Kidney tubule cell (primary cell): ENCODE results near the gene SLIT3.
A peak's percentile ranks its signal among the peaks of the same experiment; 100 is the strongest.

ENCODE experiments used
- DNase-seq: peaks from one replicate; pipeline ENCODE4 v3.0.0-alpha.2; 2018; ENCODE audit warnings: low spot score

SLIT3 gene

DNA sequence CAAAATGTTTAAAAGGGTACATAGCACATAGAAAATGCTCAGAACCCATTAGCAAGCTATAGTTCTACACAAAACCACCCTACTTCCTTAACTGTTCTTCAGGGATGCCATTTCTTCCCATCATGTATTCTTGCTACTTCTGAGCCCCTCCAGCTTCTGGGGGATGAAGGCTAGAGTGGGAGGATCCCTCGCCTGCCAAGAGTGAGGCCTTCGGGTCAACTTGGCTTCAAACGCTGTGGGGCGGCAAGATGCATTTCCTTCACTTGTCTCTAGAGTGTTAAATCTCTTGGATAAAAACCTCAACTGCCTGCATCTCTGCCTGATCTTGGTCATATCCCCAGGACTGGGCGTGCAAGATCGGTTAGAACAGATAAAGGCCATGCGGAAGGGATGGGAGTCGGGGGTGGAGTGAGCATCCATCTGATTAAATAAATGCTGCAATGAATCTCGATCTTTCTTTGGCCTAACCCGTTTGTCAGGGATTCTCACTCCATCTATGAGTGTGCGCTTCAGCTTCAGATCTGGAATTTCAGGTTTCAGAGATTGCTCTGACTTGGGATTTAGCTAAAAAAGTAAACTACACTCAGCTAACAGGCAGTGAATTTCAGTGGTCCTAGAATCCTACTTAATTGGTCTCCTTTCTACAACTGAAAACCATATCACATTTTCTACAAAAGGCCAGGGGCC lies 603.8 kb downstream of the SLIT3 start:
- DNase-seq: no peak

DNA sequence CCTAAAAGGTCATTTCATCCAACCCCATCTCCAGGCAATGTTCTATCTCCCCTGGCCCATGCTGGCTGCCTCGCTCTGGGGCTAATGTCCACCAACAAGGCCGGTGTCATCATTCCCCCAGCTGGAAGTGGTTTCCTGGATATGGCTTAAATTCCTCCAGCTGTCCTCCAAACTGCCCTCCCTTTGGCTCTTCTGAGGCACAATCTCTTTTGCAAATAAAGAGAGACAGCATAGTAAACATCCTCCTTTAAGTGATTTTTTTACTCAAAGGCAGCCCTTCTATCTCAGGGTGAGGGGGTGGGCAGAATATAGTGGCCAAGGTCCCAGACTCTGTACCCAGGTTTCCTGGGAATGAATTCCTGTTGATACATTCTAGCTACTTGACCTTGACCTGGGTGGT lies 604.3 kb downstream of the SLIT3 start:
- DNase-seq: no peak

DNA sequence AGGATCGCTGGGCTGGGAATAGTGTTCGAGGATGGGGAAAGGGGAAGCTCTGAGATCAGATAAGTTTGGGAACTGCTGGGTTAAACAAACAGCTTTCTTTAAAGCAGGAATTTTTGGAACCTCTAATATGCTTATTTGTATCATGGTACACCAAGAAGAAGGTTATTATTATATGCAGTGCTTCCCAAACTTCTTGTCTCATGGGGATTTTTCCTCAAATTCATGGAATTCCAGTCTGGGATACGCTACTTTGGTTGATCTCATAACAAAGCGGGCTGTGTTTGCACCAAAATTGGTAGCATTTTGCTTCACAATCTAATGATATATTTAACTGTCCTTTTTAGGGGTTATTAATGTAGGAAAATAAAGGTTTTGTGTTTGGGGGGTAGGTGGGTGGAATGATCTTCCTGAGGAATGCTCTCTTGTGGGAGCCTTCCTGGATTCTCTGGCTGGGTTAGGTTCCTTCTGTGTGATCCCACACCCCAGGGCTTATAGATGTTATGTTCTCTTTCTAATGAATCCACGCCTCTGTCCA lies 605.6 kb downstream of the SLIT3 start:
- no peak for DNase-seq

DNA sequence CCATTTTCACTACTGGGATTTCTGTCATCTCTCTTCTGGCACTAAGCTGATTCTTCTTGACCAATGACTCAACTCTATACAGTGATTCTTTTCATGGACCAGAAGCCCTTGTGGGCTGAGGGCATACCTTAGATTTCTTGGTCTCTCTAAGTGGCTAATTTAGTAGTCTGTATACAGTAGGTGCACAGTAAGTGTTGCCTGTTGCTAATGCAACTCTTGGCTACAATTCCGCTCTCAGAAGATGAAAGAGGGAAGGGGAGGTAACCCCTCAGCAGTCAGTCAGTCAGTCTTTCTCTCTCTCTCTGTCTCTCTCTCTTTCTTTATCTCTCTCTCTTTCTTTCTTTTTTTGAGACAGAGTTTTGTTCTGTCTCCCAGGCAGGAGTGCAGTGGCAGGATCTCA lies 606.6 kb downstream of the SLIT3 start:
- no peak for DNase-seq

DNA sequence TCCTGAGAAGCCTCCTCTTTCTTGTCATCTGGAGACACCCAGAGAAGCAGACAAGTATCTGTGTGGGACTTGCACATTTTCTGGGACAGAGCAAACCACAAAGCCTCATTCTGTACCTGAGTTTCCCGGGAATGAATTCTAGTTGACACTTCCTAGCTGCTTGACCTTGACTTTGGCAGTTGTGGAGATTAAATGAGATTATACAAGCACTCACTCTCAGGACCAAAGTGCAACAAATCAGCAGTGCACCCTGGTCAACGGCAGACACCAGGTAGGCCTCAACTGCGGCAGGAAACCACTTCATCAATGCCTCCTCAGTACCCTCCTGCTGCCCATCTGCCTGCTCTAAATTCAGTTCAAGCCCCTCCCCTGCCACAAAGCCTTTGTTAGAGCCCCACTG lies 607.1 kb downstream of the SLIT3 start:
- DNase-seq: no peak

DNA sequence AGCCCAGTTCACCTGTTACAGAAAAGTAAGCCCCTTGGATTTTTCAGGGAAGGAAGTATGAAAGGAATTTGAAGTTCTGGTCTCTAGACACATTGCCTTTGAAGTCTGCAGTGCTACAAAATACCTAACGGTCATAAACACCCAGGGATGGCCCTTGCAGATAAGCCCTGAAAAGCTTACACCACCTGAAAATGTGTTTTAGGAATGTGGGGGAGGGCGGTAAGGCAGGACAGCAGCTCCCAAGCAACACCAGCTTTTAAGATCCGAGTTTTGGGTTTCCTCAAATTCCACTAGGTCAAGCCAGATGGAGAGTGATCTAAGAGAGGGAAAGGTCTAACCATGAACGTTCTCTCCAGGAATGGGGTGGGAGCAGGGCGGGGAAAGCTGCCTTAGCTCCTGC lies 607.6 kb downstream of the SLIT3 start:
- DNase-seq: no peak

DNA sequence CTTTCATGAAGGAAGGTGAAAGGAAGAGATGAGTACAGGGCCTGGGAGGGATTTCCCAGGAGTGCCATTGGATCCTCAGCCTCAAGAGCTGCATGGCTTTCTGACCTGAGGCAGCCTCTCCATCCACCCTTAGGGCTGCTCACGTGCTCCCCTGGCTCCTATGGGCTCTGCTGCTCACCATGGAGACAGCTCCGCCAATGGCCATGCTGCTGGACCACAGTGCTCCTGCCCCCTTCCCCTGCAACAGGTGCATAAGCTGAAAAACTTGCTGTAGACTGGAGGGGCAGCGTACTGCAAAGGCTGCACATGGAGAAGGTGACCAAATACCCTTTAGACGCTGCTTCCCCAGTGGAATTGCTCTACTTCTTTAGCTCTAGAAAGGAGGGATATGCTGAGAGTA lies 609.0 kb downstream of the SLIT3 start:
- no peak for DNase-seq

DNA sequence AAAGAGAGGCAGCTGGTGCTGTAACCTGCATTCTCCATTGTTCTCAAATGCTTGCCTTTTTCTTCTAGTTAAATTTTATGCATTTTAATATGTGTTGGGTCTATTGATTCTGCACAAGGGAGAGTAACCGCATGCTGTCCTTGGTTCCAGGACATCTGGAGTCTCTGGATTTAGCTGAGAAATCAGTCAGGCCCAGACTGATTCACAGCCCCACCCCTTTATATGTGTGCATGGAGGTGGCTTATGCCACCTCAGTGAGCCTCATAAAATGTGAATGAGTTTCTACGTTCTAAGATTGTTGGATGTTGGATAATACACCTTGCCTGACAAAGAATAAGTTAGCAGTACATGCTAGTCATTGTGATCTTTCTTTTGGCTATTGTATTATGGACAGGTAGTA lies 611.7 kb downstream of the SLIT3 start:
- DNase-seq: no peak

DNA sequence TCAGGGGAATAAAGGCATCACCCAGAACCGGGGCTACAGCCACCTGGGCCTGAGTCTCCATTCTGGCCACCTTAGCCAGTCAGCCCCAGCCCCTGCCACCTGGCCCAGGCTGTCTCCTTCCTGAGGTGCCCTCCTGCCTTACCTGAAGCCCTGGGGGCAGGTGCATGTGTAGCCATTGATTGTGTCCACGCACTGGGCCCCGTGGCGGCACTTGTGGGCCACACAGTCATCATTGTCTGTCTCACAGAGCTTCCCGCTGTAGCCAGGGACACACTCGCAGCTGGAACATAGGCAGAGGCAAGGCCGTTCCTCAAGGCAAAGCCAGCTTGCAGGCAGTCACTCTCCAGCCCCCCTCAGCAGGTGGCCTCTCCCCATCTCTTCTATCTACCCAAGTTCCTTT lies 614.1 kb downstream of the SLIT3 start:
- DNase-seq: no peak

DNA sequence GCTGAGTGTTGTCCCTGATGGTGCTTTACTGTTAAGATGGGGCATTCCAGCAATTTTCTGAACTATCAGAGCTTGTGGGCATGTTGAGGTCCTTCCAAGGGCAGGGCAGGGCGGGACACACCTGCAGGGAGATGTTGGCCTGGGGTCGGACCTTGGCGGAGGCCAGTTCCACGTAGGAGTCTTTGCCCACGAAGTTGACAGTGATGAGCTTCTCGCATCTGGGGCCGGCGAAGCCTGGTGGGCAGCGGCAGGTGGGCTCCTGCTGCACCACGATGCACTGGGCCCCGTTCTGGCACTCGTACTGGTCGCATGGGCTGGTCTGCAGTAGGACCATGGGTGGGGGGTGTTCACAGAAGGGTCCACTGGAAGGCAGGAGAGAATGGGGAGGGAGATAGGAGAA lies 615.4 kb downstream of the SLIT3 start:
- DNase-seq: no peak

DNA sequence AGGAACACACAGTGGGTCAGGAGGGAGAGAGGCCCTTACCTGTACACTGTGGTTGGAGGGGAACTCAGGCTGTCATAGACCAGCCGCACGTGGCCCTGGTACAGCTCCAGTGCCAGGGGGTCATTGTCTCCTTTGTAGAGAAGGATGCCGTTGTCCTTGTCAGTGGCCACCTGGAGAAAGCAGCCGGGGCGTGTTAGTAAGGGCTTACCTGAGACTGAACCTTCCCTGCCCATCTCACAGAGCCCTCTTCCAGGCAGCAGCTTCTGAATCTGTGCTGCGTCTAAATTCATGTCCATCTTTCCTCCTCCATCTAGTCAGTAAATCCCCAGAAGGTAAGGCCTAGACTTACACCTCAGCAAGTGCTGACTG lies 617.0 kb downstream of the SLIT3 start:
- no peak for DNase-seq

DNA sequence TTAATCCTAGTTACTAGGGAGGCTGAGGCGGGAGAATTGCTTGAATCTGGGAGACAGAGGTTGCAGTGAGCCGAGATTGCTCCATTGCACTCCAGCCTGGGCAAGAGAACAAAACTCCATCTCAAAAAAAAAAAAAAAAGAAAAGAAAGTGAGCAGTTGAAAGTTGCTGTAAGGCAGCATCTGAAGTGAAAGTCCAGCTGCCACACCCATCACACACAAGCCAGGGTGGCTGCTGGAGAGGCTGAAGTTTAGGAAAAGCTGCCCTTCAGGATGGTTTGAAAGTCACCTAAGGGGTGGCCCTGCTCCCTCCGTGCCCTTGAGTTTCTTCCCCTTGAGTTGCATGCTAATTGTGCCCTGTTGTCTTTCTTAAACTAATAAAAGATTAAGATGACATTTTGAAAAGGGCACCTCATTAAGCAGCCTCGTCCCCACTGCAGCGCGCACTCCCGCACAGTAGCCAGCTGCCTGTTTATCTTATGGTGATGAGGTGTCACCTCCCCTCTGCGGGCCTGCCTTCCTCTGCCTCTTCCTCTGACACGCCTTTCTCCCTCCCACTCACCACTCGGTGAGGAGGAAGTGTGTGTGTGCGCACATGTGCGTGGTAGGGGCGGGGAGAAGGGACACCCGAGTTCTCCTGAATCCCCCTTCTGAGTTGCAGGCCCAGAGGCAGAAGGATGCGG lies 617.6 kb downstream of the SLIT3 start:
- DNase-seq: no peak

DNA sequence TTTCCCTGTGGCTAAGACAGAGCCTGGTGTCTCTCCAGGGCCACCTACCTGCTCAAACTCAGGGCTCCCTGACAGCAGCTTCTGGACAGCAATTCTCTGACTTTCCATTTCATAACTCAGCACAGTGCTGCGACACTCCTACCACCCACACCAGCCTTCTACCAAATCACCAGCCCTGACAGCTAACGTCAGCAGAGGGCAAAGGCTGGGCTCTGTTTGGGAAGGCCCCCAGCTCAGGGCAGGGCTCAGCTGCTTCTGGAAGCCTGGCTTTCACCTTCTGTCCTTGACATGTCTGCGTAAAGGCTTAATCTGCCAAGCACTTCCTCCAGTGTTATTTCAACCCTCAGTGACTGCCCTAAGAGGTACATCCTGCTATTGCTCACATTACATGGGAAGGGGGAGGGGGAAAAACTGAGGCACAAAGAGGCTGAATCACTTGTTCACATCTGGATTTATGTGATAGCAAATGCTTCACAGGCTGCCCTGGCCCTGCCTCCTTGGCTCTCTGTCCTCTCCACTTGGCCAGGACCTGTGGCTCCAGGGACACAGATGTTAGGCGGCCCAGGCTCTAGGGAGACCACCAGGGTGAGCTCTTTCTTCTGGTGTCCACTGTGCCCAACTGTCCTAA lies 619.3 kb downstream of the SLIT3 start:
- DNase-seq: peak; percentile 57

DNA sequence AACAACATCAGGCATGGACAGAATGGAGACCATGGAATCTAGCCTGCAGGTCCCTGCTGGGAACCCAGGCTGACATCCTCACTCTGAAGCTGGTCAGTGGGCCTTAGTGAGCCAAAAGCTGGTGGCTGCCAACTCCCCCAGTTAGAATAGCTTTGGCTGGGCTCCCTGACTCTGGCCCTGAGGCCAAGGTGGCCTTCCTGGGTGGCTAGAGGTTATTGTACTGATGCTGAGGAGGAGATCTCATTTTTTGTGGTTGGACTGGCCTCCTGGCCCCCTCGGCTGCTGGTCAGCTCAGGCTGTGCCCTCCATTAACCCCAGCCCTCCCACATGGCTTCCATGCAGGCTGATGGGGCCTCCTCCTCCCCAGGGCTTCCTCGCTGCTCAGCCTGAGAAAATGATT lies 620.5 kb downstream of the SLIT3 start:
- DNase-seq: no peak

DNA sequence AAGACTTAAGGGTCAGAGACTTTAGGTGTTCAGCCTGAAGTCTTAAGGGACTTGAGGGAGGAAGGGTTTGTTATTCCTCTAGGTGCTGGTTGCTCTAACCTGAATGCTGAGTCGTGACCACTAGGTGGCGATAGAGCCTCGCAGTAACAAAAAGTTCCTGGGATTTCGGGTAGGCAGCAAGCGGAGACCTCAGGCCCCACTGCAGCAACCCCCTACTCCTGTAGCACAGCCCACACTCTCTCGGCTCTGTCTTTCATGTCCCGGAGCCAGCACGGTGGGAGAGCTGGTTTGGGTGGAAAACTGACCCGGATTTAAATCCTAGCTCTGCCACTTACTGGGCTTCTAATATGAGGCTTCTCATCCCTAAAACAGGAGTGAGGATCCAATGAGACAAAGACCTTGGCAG lies 621.4 kb downstream of the SLIT3 start:
- DNase-seq: peak; percentile 71

DNA sequence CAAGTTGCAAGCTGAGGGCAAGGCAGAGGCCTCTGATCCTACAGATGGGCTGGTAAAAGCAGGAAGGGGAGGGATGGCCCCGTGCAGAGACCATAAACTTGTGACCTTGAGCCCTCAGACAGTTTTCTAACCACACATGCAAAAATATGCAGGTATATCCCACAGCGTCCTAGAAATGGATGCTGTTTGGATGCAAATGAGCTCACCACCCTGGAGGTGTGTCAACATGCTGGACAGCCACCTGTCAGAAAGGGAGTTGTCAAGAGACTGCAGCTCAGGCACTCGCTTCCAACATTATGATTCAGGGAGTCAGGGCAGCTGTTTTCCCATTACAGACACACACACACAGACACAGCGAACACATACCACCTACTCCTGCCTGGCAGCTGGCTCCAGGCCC lies 624.4 kb downstream of the SLIT3 start:
- no peak for DNase-seq

DNA sequence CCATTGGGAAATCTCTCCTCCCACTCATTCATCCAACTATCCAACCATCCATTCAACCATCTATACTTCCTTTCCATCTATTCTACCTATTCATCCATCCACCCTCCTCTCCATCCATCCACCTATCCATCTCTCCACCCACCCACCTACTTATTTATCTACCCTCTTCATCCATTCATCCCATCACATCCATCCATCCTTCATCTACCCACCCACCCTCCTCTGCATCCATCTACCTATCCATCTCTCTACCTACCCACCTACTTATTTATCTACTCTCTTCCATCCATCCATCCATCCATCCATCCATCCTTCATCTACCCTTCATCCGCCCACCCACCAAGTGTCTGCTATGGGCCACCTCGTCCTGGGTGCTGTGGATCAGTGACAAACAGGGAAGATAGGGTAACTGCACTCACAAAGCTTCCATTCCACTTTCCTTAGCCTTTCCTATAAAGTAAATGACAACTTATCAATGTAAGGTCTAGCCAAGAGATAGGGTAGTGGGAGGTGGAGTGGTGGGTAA lies 625.0 kb downstream of the SLIT3 start:
- DNase-seq: no peak

DNA sequence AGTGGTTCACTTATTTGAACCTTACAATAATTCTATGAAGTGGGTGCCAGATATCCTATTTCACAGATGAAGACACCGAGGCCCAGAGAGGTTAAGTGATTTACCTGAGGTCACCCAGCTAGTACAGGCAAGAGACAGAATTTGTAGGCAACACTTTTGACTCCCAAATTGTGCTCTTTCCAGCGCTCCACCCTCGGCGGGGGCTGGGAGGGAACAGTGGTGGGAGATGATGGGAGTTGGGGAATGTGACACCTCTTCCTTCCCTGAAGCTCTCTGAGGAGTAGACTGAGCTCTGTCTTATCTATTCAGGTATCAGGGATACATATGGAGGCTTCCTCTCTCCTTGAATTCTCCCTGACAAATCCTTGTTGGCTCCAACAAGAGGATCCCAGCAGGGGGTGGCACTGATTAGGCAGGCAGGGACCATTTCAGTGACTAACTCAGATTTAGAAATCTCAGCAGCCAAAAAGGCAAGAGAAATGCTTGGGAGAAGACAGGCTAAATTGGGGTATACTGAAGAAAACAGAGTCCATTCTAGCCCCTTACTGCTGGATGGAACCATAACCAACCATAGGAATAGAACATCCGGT lies 626.0 kb downstream of the SLIT3 start:
- no peak for DNase-seq

DNA sequence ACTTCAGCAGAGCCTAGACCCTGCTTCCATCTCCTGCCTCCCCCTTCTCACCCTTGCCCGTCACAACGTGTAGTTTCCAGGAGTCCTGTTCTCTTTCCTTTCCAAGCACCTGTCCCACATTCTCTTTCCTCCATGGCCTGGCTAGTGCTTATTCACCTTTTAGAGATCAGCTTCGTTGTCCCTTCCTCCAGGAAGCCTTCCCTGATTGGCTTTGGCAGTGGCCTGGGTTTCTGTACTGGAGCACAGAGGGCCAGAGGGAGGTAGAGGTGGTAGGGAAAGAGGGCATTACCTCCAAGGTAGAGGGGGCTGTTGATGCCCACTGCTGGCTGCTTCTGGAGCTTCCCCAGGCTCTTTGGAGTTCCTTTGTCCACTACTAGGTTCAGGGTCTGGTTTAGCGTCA lies 628.1 kb downstream of the SLIT3 start:
- no peak for DNase-seq

DNA sequence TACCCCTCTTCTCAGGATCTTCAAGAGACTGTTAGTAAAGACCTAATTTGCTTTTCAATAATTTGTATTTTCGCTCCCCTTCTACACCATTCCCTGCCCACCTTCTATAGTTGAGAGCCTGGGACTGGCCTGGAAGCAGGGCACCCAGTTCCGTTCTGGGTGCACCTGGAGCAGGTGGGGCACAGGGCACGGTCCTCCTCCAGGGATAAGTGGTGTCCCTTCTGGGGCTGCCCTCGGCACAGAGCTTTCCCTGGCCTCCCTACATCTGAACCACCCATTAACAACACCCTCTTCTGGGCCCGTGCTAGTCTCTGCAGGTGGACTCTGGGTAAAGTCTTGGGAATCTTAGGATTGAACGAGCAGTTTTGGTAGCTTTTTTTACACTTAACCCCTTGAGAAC lies 628.9 kb downstream of the SLIT3 start:
- no peak for DNase-seq

DNA sequence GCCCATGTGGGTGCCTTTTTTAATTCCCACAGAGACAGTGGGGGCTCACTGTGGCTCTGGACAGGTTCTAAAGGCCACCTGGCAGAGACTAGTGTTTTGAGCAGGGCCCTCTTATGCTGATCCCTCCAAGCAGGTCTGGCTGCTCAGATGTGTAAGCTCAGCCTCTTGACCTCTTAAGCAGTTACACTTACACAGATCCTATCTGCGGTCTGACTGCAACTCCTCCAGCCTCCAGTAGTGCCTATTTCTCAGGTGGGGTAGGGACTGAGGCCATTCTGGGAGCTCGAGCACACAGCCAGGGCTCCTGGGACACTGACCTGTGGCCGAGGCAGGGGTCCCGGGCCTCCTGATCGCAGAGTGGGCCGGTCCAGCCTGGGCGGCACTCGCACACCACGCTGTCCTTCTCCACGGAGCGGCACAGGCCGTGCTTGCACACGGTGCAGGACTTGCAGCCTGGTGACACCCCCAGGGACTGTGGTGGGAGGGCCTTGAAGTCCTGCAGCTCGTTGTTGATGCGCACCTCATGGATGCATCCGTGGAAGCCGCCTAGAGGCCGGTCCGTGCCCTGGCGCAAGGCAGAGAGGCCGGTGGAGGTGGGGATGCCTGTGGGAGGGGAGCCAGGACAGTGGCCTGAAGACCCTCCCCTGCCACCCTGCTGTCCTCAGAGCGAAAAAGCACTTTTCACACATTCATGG lies 629.9 kb downstream of the SLIT3 start:
- no peak for DNase-seq

DNA sequence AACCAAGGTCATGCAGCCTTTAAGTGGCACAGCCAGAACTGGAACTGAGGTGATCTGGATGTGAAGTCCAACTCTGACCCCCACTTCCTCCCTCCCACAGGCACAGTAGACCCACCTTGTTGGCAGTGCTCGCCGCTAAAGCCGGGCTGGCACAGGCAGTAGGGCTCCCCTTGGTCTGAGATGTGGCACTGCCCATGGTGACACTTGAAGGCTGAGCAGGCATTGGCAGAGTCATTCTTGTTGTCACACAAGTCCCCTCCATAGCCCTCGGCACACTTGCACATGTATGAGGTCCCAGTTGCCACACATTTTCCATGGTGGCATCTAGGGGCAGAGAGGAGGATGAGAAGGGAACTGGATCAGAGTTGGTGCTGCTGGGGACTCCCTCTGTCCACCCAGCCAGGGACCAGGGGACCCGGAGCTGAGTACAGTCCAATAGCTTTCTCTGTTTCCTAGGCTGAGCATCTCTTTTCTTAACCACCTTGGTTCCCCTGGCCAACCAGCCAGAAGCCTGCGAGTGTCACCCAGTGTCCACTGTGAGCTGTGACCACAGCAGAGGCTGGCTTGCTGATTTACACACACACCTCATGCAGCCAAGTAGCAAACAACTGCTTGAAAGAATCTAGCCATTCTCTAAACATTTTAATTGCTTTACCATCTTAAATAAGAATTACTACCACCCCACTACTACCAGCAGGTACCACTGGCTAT lies 631.1 kb downstream of the SLIT3 start:
- no peak for DNase-seq
